Calu3 (cell line): Measurements from ENCODE around the gene CHD2. TPM values are rescaled to one million over a fixed set of nuclear protein-coding genes. Genes with fewer than 3 reads are reported as not detected.

Experiments
- BruUV-seq: library from RNA; stranded (reverse); fragments of 400-500 nt; replicated peaks from 2 replicates; lab custom pipeline; 2021; lab: Mats Ljungman, UMichigan
- CTCF ChIA-PET: fragments of 300-600 bp; sonication (Branson Sonifier 250); formaldehyde crosslinking; loops from one replicate; lab custom pipeline; 2022; ENCODE audit warnings: antibody characterized with exemption; lab: Charles Lee
- DNase-seq: peaks from one replicate; pipeline ENCODE4 v3.0.0; 2022
- H3K27ac Mint-ChIP-seq: one replicate; pipeline ENCODE4 v1.8.0; 2022; ENCODE audit warnings: mixed read lengths; ENCODE audit not compliant: unreplicated experiment
- H3K27me3 Mint-ChIP-seq: one replicate; pipeline ENCODE4 v1.8.0; 2022; ENCODE audit warnings: mixed read lengths; ENCODE audit not compliant: unreplicated experiment
- H3K36me3 Mint-ChIP-seq: one replicate; pipeline ENCODE4 v1.8.0; 2022; ENCODE audit warnings: mild to moderate bottlenecking, moderate library complexity, mixed read lengths; ENCODE audit not compliant: insufficient read depth, unreplicated experiment
- H3K4me1 Mint-ChIP-seq: one replicate; pipeline ENCODE4 v1.8.0; 2022; ENCODE audit warnings: mild to moderate bottlenecking, low read depth, mixed read lengths; ENCODE audit not compliant: unreplicated experiment
- H3K4me3 Mint-ChIP-seq: one replicate; pipeline ENCODE4 v1.8.0; 2022; ENCODE audit warnings: mild to moderate bottlenecking, low read depth, moderate library complexity, mixed read lengths; ENCODE audit not compliant: unreplicated experiment
- H3K9me3 Mint-ChIP-seq: one replicate; pipeline ENCODE4 v1.8.0; 2022; ENCODE audit warnings: low read depth, mixed read lengths; ENCODE audit not compliant: unreplicated experiment
- intact Hi-C: fragments of 100-400 bp; cut with micrococcal nuclease; formaldehyde crosslinking; loops from one replicate; pipeline ENCODE4 v1.10.0; 2022; ENCODE audit not compliant: unreplicated experiment
- total RNA-seq: library from RNA; stranded (reverse); gene quantifications from 2 replicates; pipeline ENCODE4 v1.2.3, GENCODE V29; 2022
- TF ChIP-seq, protein P1 (sequence below): fragments of 200-600 bp; IDR thresholded peaks from one replicate; pipeline ENCODE4 v1.8.0; 2022; ENCODE audit warnings: antibody characterized with exemption; ENCODE audit not compliant: unreplicated experiment

CHD2 gene
- total RNA-seq, 1 experiment from 2014 or later: 140 TPM

DNA sequence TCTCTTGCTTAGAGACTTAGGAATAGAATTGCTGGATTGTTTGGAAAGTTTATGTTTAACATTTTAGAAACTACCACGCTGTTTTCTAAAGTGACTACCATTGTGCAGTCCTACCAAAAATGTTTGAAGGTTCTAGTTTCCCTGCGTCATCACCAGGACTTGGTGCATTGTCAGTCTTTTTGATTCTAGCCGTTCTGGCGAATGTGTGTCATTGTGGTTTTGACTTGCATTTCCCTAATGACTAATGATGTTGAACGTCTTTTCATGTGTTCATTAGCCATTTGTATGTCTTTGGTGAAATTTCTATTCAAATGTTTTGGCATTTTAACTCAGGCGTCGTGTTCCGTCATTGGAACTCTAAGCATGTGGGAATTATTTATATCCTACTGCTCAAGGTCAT lies 58.0 kb downstream of the CHD2 start:
- H3K27ac Mint-ChIP-seq: no peak overlapping the region
- intact Hi-C loops: no loop called here
- H3K4me1 Mint-ChIP-seq: peaks cover 14% of the 10 kb centered on the region
- no peak overlapping the region for H3K4me3 Mint-ChIP-seq
- no TSS peak for BruUV-seq
- no peaks in the 10 kb centered on the region for H3K27me3 Mint-ChIP-seq
- H3K9me3 Mint-ChIP-seq: no peaks in the 10 kb centered on the region
- peaks cover 87% of the 10 kb centered on the region for H3K36me3 Mint-ChIP-seq
- TF ChIP-seq, protein P1, sequence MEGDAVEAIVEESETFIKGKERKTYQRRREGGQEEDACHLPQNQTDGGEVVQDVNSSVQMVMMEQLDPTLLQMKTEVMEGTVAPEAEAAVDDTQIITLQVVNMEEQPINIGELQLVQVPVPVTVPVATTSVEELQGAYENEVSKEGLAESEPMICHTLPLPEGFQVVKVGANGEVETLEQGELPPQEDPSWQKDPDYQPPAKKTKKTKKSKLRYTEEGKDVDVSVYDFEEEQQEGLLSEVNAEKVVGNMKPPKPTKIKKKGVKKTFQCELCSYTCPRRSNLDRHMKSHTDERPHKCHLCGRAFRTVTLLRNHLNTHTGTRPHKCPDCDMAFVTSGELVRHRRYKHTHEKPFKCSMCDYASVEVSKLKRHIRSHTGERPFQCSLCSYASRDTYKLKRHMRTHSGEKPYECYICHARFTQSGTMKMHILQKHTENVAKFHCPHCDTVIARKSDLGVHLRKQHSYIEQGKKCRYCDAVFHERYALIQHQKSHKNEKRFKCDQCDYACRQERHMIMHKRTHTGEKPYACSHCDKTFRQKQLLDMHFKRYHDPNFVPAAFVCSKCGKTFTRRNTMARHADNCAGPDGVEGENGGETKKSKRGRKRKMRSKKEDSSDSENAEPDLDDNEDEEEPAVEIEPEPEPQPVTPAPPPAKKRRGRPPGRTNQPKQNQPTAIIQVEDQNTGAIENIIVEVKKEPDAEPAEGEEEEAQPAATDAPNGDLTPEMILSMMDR: no peak
- no peak for DNase-seq
- CTCF ChIA-PET: no interaction called here

DNA sequence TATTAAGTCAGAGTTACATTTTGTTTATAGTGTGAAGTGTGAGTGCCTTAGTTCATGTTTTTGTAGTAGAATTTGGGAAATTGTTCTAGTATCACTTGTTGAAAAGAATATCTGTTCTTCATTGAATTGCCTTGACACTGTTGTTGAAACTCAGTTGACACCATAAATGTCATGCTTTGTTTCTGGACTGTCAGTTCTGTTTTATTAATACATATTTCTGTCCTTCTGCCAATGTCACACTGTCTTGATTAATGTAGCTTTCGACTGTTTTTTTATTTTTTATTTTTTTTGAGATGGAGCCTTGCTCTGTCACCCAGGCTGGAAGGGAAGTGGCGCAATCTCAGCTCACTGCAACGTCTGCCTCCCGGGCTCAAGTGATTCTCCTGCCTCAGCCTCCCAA lies 59.1 kb downstream of the CHD2 start:
- no TSS peak for BruUV-seq
- H3K9me3 Mint-ChIP-seq: no peaks in the 10 kb centered on the region
- TF ChIP-seq, protein P1: no peak
- intact Hi-C loops: no loop called here
- CTCF ChIA-PET: interaction anchor here (0.6 kb wide), 1 partner anchor 44 kb away, joined by 5 read pairs; no protein-coding TSS in a partner anchor
- H3K4me1 Mint-ChIP-seq: peaks cover 14% of the 10 kb centered on the region
- peaks cover 89% of the 10 kb centered on the region for H3K36me3 Mint-ChIP-seq
- DNase-seq: no peak
- no peak overlapping the region for H3K27ac Mint-ChIP-seq
- H3K4me3 Mint-ChIP-seq: no peak overlapping the region
- no peaks in the 10 kb centered on the region for H3K27me3 Mint-ChIP-seq

DNA sequence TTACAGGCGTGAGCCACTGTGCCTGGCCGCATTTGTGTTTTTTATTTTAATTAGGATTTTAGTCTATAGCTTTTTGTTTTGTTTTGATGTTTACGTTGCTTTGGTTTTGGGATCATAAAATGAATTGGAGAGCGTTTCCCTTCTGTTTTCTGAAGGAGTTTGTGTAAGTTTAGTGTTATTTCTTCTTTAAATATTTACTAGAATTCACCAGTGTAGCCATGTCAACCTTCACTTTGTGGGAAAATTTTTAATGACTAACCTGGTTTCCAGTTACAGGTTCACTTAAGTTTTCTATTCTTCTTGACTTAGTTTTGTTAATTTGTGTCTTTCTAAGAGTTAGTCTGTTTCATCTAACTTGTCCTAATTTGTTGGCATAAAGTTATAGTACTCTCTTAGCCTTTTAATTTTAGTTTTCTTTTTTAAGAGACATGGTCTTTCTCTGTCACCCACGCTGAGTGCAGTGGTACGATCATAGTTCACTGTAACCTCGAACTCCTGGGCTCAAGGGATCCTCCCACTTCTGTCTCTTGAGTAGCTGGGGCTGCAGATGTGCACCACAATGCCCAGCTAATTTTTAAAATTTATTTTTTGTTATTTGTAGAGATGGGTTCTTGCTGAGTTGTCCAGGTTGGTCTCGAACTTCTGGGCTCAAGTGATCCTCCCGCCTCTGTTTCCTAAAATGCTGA lies 61.0 kb downstream of the CHD2 start:
- Mint-ChIP-seq H3K27me3 (no peaks in the 10 kb centered on the region), H3K27ac (no peak overlapping the region), H3K4me3 (no peak overlapping the region), H3K4me1 (peaks cover 14% of the 10 kb centered on the region), H3K9me3 (no peaks in the 10 kb centered on the region), H3K36me3 (peaks cover 93% of the 10 kb centered on the region)
- no TSS peak for BruUV-seq
- TF ChIP-seq, protein P1: no peak
- DNase-seq: no peak
- CTCF ChIA-PET: interaction anchor here (0.6 kb wide), 2 partner anchors 65 to 227 kb away, joined by 5 to 8 read pairs; no protein-coding TSS in a partner anchor
- intact Hi-C loops: loop anchor here (2.0 kb wide), 2 partner anchors 20 to 44 kb away; no protein-coding TSS in a partner anchor

DNA sequence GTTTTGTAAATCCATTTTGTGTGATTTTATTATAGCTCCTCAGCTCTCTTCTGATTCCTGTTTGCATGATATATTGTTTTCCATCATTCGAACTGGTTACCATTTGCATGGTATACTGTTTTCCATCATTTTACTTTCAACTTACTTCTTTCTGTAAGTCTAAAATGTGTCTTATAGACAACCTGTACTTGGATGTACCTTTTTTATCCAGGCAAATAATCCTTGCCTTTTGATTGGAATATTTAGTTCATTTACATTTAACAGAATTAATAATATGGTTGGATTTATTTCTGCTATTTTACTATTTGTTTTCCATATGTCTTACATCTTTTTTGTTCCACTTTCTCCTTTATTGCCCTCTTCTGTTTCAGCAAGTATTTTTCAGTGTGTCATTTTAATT lies 62.8 kb downstream of the CHD2 start:
- Mint-ChIP-seq H3K4me1 (peaks cover 14% of the 10 kb centered on the region), H3K27ac (no peak overlapping the region), H3K27me3 (no peaks in the 10 kb centered on the region), H3K36me3 (peaks cover 97% of the 10 kb centered on the region), H3K4me3 (no peak overlapping the region), H3K9me3 (no peaks in the 10 kb centered on the region)
- CTCF ChIA-PET: no interaction called here
- intact Hi-C loops: no loop called here
- TF ChIP-seq, protein P1: no peak
- no TSS peak for BruUV-seq
- DNase-seq: no peak
